GM04503 (cell line): ENCODE data around the gene CDH12.
"Not testable (repeated sequence)": the region's sequence is repeated elsewhere in the genome, so short reads cannot be mapped to it uniquely, and the experiment has no call there.

Source experiments
- DNase-seq: peaks from one replicate; pipeline ENCODE4 v3.0.0-alpha.2; 2012; ENCODE audit warnings: low read depth

Gene CDH12

GRCh38 chr5:22432905-22433304 lies 420.2 kb downstream of the CDH12 start:
- DNase-seq = no peak

DNA sequence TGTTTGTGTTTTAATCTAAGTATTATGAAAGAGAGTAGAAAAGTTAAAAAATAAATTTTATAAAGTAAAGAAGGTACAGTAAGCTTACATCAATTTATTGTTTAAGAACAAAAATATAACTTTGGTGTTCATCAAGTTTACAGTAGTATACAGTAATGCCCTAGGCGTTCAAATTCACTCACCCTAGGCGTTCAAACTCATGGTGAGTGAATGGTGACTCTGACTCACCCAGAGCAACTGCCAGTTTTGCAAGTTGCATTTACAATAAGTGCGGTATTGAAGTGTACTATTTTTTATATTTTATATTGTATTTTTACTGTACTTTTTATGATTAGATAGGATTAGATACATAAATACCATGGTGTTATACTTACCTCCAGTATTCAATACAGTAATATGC lies 421.3 kb downstream of the CDH12 start:
- DNase-seq = no peak

DNA sequence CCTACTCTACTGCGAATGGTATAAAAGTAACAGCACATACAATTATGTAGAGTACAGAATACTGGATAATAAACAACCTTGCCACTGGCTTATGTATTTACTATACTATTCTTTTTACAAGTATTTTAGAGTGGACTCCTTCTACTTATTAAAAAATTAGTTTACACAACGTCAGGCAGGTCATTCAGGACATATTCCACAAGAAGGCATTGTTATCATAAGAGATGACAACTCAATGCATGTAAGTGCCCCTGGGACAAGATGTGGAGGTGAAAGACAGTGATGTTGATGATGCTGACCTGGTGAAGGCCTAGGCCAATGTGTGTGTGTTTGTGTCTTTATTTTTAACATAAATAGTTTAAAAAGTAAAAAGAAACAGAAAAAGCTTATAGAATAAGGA lies 421.7 kb downstream of the CDH12 start:
- DNase-seq = no peak

DNA sequence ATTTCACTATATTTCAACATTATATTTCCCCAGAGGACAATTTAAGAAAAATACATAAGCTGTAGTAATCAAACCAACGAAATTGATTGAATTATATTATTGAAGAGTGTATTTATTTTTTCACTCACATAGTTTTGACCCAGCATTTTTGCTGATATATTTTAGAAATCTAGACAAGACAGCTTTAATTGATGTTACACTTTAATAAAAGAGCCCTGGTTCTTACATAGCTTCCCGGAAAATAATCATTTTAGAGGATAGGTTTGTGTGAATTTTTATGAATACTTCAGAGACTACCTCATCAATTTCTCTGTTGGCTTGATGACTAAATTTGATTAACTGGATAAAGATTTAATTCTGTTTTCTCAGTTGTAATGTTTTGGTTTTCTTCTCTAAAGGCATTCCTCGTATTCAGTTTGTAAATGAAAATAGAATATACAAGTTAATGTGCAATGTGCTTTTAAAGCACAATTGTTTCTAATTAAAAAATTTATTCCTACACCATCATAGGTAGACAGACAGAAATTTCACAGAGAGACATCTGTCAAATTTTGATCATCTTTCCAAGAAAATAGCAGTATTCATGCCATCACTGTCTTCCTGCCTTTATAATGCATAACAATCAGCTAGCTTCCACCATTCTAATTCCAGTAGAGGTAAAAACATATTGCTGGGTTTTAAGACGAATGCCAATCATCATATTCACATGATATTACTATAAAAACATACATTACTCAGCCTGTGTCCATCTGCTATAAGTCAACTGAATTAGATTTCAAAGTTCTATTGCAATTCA lies 441.4 kb downstream of the CDH12 start:
- no peak for DNase-seq

DNA sequence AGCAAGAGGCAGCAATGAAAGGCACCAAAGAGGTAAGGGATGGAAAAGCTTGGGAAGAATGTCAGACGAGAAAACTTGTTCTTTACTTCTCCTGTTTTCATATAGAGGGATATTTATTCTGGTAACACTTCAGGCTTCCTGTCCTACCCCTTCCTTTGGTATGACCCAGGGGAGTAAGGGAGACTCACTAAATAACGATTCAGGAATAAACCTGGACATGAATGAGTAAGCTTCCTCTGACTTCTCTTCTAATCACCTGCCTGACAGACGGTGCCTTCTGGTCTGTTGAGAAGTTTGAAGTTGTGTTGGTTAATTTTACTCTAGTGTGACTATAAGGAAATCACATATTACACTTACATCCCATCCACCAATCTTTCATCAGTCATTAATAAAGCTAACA lies 461.2 kb downstream of the CDH12 start:
- DNase-seq = no peak

GRCh38 chr5:22390888-22391287 lies 462.3 kb downstream of the CDH12 start:
- no peak for DNase-seq

DNA sequence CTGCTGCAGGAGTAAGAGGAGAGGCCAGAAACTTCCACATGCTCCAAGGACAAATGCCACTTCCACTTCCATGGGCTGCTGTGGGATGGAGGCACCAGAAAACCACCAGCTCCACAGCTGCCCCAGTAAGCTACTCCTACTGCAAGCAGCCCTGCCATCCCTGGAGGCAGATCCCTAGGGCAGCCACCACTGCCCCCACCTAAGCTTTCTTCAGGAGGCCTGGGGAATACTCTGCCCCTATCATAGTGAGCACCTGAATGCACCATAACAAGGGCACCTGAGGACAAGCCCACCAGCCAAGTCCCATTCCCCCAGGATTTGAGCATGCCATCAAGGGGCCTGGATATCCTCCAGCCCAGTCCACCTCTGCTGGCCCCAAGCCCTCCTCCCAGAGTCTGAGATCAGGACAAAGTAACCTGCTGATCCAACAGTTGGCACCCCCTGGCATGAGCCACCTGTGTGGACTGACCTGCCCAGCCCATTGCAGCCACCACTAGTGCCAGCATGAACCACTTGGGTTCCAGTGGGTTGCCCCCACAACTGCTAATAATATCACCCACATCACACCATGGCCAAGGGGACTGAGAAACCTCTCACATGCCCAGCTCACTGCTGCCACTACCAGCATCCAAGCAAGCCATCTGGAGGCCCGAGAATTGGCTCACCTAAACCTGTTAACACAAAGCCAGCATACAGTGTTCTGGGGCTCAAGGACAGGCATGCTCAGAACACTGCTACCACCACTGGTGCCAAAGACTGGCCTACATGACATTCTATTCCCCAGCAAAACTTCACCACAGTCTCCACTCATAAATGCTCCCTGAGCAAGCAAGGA lies 480.1 kb downstream of the CDH12 start:
- DNase-seq = no peak

DNA sequence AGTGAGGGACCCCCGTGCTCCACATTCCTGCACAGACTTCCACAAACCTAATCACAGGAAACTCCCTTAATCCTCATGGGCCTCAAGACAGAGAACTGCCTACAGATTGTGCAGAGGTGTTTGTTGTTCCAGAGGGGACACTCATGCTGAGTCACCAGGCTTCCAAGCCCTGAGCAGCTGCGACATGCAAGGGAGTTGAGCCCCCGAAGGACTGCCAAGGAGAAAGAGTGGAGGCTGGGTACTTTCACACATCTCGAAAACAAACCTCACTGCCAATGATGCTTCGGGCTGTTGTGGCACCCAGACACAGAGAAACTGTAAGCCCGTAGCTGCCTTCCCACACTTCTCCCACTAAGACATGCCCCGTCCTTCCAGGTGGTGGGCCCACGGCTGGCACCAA lies 480.8 kb downstream of the CDH12 start:
- DNase-seq = no peak

- DNase-seq = no peak
These were observed 498.2 kb downstream of the CDH12 start for GRCh38 chr5:22354956-22355355.

- no peak for DNase-seq
These were observed 500.7 kb downstream of the CDH12 start for GRCh38 chr5:22352493-22352892.

DNA sequence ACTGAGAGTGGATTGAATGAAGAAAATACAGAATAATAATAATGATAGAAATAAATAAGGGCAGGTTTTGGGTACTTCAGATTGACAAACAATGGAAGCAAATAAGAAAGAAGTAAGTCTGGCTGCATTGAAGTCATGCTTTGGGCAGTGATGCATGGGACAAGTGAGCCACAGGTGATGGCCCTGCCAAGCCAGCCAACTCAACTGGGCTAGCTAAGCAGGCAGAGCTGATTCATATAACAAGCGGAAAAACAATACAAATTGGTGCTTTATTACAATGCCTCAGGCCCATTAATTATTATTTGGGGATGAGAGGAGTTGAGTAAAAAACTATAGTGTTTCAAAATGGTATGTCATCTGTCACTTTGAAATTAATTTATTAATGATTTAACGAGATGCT lies 502.0 kb downstream of the CDH12 start:
- DNase-seq = no peak

GRCh38 chr5:22348027-22348426 lies 505.1 kb downstream of the CDH12 start:
- DNase-seq = no peak

DNA sequence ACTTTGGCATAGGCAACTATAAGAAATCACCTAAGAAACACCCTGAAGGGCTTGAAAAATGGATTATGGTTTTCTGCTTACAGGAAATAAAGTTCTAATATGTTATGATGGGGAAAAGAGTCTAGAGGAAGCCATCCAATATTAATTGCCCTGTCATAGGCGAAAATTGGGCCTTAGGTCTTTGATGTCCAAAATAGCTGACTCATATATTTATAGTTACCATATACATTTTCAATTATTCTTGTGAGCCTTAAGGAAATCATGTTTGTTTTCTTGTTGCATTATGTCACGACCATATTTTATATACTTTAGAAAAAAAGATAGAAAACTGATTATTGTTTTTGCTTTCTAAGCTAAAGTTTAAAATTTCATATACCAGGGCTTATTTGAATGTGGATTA lies 509.1 kb downstream of the CDH12 start:
- DNase-seq = no peak

- no peak for DNase-seq
These were observed 511.7 kb downstream of the CDH12 start for GRCh38 chr5:22341406-22341805.

GRCh38 chr5:22332949-22333348 lies 520.2 kb downstream of the CDH12 start:
- not testable (repeated sequence) for DNase-seq

DNA sequence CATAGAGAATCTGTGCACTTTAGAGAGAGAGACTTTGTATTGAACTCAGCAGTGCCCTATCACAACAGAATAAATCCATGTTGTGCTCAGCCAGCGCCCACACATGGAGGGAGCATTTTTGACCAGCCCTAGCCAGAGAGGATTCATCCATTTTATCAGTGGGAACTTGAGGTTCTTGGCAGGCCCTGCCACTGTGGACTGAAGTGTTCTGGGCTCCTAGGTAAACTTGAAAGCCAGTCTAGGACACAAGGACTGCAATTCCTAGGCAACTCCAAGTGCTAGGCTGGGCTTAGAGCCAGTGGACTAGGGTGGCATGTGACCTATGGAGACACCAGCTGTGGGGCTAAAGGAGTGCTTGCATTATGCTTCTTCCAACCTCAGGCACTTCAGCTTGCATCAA lies 523.5 kb downstream of the CDH12 start:
- DNase-seq = no peak

GRCh38 chr5:22319798-22320197 lies 533.3 kb downstream of the CDH12 start:
- no peak for DNase-seq

DNA sequence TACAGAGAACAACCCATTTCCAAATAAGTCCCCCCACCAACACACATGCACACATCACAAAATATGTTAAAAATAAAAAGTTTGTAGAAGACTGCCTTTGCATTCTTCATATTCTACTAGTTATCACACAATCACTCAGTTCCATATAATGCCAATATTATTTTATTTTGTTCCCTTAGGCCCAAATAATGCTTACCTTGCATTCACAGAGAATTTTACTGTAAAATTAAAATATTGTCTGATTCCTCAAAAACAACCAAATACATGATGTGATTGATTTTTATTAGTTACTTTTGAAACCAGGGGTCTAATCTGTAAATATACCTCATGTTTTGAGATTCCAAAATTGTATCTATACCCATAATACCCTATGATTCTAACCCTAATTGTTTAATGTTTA lies 536.9 kb downstream of the CDH12 start:
- no peak for DNase-seq

GRCh38 chr5:22315052-22315451 lies 538.1 kb downstream of the CDH12 start:
- not testable (repeated sequence) for DNase-seq

DNA sequence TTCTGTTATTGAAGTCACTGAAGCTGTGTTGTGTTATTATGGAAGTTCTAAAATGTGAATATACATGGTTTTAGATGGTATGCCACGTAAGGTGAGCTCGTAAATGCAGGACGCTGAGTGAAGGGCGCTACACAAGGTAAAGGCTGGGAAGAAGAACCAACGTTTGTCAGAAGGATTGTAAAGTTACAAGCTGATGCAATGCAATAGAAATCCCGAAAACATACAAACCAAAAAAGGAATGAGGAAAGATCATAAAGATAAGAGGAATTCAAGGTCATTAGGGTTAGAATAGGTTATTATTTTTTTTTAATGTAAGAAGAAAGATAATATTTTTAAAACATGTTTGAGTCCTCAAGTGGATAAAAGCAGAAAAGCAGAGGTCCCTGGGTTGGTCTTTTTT lies 538.6 kb downstream of the CDH12 start:
- DNase-seq = no peak

DNA sequence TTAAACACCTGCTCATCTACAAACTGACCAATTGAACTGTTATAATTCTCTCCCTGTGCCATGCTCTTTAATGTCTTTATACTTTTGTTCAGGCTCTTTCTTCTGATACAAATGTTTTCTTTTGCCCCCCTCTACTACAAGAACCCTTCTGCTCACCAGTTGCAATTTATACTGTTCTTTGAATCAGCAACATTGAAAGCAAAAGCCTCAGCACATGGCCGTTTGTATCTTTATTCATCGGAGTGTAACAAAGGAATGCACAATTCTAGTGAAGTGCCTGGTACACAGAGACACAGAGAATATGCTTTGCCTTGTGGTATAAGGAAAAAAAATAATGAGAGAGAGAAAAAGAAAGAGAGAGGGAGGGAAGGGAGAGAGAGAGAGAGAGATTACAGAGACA lies 547.1 kb downstream of the CDH12 start:
- no peak for DNase-seq

- no peak for DNase-seq
These were observed 557.3 kb downstream of the CDH12 start for GRCh38 chr5:22295832-22296231.

DNA sequence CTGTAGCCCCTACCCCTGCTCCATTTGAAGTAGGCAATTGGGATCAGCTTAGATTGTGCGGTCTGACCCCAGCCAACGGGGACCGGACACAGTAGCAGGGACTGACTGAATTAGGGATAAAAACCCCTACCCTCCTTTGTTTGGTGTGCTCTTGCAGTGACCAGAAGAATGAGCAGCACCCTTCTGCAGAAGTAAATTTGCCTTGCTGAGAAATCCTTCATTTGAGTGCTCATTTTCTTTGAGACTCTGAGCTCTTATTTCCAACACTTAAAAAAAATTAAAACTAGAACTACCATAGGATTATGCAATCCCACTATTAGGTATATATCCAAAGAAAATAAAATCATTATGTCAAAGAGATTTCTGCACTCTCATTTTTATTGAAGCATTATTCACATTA lies 560.0 kb downstream of the CDH12 start:
- DNase-seq = no peak

DNA sequence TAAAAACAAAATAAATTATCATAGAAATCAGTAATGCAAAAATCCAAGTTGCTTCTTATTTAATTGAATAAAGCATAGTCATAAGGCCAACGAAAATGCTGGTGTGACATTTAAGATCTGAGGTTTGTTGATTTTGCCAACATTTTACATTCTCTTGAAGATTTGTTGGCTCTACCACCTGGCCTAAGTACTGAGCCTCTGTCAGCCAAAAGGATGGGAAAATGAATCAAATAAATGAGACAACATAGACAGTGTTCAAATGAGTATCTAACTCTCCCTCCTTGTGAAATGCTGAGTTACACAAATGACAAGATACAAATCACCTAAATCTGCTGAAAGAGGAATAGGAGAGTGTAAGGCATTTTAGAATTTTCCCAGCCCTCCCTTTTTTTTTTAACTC lies 575.0 kb downstream of the CDH12 start:
- DNase-seq = no peak
